ENCODE data around the gene DOK6.

The DOK6 gene

DNA sequence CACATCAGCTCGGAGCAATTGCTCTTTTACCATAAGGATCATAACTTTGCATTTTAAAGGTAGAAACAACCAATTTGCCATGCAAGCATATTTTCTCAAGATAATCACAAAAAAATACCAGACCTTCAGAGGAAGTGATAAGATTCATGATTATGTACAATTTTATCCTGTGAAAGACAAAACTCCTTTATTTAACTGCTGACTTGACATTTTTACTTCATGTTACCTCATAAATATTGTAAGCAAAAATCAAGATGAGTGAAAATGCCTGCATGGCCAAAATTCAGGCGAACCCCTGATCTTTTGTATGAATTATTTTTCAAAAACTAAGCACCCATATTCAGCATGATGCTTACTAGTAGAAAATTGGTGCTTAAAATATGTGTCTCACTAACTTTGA is 300.6 kb downstream of the DOK6 start:
- in situ Hi-C loops (cut with HindIII; ENCODE audit: low pct_ligation_motif_present, low pct_unique_long_range_greater_than_20kb, low sequenced_read_pairs) = no loop called here
- DNase-seq = no peak

DNA sequence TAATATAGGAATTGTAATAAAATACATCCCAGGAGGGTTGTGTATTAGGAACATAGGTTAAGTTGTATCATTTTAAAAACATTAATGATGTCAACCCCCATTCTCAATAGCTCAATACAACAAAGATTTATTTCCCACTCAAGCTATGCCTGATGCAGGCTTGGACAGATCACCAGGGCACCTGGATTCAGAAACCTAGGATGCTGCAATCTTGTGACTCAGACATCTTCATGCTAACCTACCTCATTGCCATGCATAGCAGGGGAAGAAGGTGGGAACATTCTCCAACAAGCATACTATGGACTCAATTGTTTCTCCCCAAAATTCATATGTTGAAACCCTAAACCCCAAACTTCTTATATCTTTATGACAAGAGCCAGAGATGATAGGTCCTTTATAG is 302.8 kb downstream of the DOK6 start:
- in situ Hi-C loops (cut with HindIII; ENCODE audit: low pct_ligation_motif_present, low pct_unique_long_range_greater_than_20kb, low sequenced_read_pairs) = no loop called here
- no peak for DNase-seq

DNA sequence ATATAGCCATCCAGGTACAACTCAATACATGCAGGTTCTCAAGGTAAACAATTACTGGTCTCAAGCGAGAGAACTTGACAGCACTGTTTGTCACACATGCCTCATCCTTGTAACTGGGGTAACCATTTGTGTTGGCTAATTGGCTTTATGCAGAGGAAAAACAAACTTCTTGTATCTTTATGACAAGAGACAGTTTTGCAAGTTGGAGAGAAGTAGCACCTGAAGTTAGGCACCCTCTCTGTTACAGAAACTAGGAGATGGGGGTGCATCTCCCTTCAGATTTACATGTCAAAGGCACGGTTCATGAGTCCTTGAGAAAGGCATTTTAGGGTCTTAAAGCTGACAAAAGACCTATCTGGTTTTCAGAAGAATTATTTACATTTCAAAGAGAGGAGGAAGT is 305.3 kb downstream of the DOK6 start:
- in situ Hi-C loops (cut with HindIII; ENCODE audit: low pct_ligation_motif_present, low pct_unique_long_range_greater_than_20kb, low sequenced_read_pairs) = no loop called here
- DNase-seq = no peak

DNA sequence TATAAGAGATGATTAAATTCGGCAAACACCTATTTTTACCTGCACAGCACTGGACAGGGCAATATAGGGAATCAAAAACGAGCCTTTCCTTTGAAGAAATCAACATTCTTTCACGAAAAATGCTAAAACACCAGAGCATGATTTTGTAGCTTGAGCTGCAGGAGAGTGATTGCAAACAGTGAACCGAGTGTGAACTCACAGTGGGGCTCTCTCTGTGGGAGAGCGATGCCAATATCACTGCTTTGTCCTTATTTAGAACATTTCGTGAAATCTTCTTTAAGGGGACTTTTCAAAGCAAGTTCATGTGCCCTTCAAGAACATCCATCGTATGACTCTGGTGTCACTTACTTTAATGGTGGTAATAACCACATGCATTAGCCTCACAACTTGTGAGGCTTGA is 308.2 kb downstream of the DOK6 start:
- DNase-seq = no peak
- in situ Hi-C loops (cut with HindIII; ENCODE audit: low pct_ligation_motif_present, low pct_unique_long_range_greater_than_20kb, low sequenced_read_pairs) = no loop called here

DNA sequence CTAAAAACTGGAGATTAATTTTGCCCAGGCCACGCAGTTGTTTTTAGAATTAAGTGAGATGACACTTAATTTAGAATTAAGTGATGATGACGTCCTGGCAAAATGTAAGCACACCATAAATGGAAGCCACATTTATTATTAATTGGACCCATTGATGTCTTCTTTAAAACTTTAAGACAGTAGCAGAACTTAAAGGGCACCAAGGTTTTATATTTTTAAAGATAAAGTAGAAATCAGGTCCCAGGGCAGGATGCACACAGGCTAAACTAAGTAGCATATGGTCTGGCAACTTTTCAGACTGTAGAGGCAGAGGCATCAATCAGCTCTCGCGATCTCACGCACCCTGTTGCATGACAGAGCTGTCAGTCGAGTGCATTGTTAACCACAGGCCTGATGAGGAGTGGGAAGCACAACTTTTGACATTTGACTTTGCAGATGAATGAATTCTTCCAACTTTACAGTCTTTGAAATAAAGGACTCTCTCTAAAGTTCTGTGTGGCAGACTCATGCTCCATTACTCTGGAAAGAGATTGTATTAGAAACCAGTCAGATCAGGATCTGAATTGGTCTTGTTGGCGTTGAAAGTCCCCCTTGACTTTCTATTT is 314.6 kb downstream of the DOK6 start:
- no peak for DNase-seq
- in situ Hi-C loops (cut with HindIII; ENCODE audit: low pct_ligation_motif_present, low pct_unique_long_range_greater_than_20kb, low sequenced_read_pairs) = no loop called here

DNA sequence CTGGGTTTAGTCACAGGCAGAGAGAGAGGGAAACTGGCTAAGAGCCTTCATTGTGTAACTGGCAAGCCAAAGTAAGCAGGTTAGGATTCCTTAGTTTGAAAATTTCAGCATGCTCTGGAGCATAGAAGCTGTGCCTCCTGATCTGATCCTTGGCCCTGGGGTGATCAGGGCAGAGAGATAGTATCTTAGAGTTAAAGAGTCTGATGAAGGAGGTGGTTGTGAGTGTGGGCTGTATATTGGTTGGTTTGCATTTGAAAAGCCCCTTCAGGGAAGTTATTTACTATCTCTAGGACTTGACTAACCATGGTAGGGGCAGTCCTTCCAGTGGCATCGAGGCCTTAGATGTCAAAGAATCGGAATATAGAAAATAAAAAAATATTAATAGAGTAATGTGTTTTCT is 316.9 kb downstream of the DOK6 start:
- in situ Hi-C loops (cut with HindIII; ENCODE audit: low pct_ligation_motif_present, low pct_unique_long_range_greater_than_20kb, low sequenced_read_pairs) = no loop called here
- DNase-seq = no peak

DNA sequence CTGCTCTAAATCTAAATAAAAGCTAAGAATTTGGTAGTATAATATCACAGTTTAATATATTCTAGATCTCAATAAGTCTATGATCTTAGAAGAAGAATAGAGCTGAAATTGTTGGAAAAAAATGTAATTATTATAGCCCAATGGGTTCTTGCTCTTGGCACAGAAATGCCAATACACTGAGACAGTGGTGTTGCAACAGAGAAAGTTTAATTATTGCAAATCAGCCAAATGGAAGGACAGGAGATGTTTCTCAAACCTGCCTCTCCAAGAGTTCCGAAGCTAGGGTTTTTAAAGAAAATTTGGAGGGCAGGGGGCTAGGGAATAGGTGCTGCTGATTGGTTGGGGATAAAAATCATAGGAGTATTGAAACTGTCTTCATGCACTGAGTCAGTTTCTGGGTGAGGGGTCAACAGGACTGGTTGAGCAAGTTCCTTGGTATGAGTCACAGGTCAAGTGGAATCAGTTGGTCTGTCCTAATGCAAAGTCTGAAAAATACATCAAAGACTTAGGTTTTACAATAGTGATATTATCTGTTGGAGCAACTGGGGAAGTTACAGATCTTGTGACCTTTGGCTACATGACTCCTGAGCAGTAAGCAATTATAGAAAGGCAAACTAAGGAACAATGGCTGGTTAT is 318.3 kb downstream of the DOK6 start:
- no peak for DNase-seq
- in situ Hi-C loops (cut with HindIII; ENCODE audit: low pct_ligation_motif_present, low pct_unique_long_range_greater_than_20kb, low sequenced_read_pairs) = no loop called here

DNA sequence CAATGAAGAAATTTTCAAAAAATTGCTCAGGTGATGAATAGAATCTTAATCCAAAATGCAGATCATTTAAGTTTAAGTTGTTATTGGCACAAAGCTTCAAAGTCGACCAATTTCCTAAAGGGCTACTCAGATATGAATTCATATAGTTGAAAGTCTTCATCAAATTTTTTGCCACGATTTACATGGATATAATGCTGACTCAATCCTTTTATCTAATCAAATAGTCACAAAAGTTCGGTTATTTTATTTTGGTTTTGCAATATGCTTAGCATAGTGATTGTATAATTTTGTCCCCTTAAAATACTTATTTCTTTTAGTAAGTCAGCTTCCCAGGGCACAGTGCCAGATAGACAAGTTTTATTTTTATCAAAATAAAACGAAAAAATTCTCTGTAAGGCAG is 319.7 kb downstream of the DOK6 start:
- no peak for DNase-seq
- in situ Hi-C loops (cut with HindIII; ENCODE audit: low pct_ligation_motif_present, low pct_unique_long_range_greater_than_20kb, low sequenced_read_pairs) = no loop called here

DNA sequence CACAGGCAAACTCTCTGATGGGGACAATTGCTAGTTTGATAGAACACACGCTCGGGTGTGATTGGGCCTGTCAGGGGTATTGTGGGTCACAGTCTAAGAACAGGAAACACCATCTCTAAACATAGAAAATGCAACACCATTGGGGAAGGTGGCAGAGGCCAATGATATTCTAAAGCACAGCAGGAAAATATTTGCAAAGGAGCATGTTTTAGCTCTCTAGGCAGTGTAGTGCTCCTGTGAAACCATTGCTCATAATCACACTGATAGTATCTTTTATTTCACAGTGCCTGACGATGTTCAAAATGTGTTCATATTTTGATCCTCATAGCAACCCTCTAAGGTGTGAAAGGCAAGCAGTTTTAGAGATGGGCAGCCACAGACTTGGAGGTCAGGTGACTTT is 322.7 kb downstream of the DOK6 start:
- in situ Hi-C loops (cut with HindIII; ENCODE audit: low pct_ligation_motif_present, low pct_unique_long_range_greater_than_20kb, low sequenced_read_pairs) = no loop called here
- no peak for DNase-seq

DNA sequence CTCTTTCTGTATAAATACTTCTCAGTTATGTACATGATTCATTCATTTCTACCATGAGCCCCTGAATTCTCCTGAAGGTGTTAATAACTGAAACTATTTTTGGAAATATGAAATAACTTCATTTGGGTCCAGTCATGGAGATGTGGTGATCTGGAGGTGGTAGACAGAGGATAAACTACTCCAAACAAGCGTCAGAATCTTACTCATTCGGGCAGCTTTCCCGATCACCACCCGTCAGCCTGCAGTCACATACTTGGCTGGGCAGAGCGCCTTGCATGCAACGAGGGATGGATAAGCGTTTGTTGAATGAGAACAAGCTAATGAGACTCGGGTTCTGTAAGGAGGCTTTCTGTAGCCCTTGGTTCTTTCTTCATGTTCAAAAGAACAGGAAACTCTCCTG is 324.3 kb downstream of the DOK6 start:
- in situ Hi-C loops (cut with HindIII; ENCODE audit: low pct_ligation_motif_present, low pct_unique_long_range_greater_than_20kb, low sequenced_read_pairs) = no loop called here
- DNase-seq = no peak

DNA sequence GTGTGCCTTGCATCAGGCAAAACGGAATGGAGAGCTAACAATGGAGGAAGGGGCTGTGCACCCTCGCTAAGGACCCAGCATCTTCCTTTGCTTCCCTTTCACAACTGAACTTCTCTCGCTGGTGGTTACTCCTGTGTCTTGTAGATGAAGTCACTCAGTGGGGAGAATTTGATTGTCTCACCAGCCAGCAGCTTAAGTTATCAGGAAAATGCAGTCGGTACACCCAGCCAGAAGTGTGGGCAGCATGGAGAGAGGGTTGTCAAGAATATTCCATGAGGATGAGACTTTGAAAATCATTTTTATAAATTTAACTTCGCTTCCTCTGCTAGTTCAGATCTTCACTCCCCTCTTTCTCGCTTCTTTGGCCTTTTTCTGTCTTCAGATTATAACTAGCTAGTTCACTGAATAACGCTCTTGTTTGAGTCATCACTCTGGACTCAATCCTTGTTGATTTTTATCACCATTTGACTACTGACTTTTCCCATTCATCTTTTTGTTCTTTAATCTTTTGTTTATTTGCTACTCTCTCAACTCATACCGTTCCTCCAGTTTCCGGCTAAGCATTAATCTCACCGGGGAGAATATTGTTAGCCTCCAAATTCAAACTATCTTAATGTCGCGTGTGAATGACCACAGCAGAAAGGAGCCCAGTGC is 325.3 kb downstream of the DOK6 start:
- in situ Hi-C loops (cut with HindIII; ENCODE audit: low pct_ligation_motif_present, low pct_unique_long_range_greater_than_20kb, low sequenced_read_pairs) = no loop called here
- DNase-seq = no peak

DNA sequence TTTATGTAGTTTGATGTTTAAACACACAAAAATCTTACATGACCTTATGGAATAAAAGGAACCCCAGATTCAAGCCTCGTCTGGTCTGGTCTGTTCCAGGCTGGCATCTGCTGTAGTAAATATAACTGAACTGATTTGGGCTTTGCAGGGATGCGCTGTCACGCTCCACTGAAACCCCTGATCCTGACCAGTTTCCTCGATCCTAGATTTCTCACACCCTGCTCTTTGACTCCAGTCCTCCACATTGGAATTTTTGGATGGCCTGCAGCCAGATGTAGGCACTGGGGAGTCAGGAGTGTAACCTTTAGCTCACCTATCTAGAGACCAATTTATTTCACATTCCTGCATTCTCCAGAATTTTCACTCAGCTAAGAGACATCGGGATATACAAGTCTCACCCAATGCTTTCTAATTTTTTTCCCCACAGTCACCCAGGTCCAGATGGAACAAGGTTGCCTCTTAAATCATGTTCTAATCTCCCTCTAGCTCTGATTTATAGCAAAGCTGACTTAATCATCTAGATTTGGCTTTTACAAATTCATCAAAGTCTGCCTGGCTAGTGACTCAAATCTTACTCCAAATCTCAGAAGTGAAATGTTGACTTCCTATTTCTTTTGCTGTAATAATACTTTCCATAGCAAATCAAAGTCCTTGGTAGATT is 327.4 kb downstream of the DOK6 start:
- DNase-seq = no peak

DNA sequence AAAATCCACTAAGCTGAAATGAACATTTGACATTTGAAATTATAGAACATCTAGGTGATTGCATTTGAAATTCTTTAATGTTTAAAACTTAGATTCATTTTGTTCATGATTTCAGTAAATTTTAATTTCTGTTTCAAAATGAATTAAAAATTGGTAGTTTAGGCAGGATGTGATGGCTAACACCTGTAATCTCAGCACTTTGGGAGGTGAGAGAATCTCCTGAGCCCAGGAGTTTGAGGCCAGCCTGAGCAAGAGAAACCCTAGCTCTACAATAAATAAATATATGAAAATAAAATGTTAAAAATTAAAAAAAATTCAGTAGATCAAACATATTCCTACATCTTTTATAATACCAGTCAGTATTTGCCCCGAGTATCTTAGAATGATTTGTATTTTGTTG is 330.0 kb downstream of the DOK6 start:
- in situ Hi-C loops (cut with HindIII; ENCODE audit: low pct_ligation_motif_present, low pct_unique_long_range_greater_than_20kb, low sequenced_read_pairs) = no loop called here

More for the DNA sequence above, 327.4 kb downstream of the DOK6 start:
- in situ Hi-C loops (cut with HindIII; ENCODE audit: low pct_ligation_motif_present, low pct_unique_long_range_greater_than_20kb, low sequenced_read_pairs) = no loop called here

DNA sequence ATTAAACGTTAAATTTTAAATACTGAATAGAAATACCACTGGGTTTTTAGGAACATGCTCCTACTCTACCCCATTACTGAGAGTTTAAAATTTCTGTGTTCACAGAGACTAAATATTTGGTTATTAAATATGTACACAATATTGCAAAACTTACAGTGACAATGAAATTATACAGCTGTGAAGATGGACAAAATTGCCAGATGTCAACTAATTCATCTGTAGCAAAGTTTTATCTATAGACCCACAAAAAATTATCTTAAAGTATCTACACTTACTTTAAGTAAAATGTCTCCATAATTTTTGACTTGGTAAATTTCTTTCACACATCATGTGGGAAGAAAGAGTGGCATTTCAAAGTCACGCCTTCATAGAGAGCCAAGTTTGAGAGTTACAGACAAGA is 333.8 kb downstream of the DOK6 start:
- no peak for DNase-seq
- in situ Hi-C loops (cut with HindIII; ENCODE audit: low pct_ligation_motif_present, low pct_unique_long_range_greater_than_20kb, low sequenced_read_pairs) = no loop called here

More for the DNA sequence above, 330.0 kb downstream of the DOK6 start:
- DNase-seq = no peak

DNA sequence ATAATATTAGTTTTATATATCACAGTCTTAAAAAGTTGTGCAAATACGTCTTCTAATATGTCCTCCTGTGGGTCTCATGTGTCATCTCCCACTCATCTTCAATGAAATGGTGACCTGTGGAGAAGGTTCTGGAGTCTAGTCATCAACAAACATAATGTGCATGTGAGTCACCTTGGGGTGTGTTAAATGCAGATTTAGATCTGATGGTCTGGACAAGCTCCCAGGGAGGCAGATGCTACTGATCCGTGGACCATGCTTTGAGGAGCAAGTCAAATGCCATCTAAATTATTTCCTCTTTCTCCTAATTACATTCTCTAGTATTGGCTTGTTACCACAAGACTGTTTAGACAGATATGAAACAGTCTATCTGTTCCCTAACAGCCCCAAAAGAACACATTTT is 336.0 kb downstream of the DOK6 start:
- in situ Hi-C loops (cut with HindIII; ENCODE audit: low pct_ligation_motif_present, low pct_unique_long_range_greater_than_20kb, low sequenced_read_pairs) = no loop called here
- no peak for DNase-seq

DNA sequence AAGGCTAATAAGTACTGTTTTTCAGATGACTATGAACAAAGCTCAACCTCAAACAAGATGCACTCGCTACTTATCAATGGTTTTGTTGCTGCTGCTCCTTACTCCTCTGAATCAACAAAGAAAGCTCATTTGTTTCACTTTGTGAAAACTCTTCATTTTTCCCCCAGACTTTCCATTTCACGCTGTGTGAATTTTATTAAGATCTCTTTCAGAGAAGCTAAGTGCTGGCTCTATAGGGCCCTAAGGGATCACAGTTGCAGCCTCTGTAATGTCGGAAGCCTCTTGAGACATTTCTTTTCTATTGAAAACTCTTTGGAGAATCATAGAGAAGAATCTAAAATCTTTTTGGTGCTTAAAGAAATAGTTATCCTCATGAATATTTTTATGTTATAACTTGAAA is 337.2 kb downstream of the DOK6 start:
- in situ Hi-C loops (cut with HindIII; ENCODE audit: low pct_ligation_motif_present, low pct_unique_long_range_greater_than_20kb, low sequenced_read_pairs) = no loop called here
- DNase-seq = no peak

DNA sequence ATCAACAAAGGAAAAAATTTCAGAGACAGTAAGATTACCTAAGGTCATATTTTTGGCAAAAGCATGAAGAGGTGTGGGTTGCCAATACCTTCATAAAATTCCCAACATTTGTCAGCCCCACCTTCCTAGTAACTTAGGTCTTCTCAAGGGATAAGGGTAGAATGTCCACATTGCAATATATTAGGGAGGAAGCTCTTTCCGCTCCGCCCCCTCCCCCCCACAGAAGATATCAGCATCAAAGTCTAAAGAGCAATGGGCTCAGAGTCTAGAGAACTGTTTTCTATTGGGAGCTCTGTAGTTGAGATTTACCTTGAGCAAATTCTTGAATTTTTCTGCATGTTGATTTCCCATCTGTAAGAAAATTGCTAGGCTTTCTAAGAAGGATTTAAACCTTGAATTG is 346.7 kb downstream of the DOK6 start:
- in situ Hi-C loops (cut with HindIII; ENCODE audit: low pct_ligation_motif_present, low pct_unique_long_range_greater_than_20kb, low sequenced_read_pairs) = no loop called here
- DNase-seq = no peak

DNA sequence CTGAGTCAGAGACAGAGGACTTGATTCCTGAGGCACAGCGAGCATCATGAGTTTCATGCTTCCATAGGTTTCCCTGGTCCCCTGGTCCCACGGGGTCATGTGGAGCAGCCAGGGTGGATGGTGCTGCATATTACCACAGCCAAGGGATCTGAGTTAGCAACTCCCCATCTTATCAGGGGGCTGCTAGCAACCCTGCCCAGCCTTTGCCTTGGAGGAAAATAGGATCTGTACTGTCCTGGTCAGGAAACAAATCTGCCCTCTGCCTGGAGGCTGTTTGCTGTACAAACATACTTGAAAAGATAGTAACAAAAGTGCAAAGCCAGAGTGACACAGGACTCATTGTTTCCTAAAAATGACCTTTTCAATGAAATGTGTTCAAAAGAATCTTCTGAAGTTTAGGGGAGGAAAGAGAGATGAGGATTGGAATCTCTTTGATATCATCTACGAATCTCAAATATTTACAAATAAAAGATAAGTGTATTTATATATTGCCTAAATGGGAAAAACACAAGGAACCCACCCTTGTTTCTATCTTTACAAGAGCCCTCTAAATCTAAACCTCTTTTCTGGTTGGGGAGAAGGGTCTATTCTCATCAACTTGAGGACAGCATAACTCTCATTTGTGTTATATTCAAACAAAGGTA is 352.2 kb downstream of the DOK6 start:
- in situ Hi-C loops (cut with HindIII; ENCODE audit: low pct_ligation_motif_present, low pct_unique_long_range_greater_than_20kb, low sequenced_read_pairs) = no loop called here
- no peak for DNase-seq

DNA sequence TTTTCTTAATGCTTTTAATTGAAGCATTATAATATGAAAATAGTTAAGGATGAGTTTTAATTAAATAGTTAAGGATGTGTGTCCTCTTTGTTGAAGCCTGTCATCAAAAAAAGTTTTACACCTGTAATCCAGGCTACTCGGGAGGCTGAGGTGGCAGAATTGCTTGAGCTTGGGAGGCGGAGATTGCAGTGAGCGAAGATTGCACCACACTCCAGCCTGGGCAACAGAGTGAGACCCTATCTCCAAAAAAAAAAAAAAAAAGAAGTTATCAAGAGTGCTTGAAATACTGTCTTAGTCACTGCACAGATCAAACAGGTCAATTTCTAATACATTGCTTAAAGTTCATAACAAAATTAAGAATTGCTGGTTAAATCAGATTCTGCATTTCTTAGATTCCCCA is 353.4 kb downstream of the DOK6 start:
- no peak for DNase-seq
- in situ Hi-C loops (cut with HindIII; ENCODE audit: low pct_ligation_motif_present, low pct_unique_long_range_greater_than_20kb, low sequenced_read_pairs) = no loop called here

All from ACHN (cell line).